Ammon's horn (tissue), 1 donor: ENCODE data around the gene UNC13A.
A peak's percentile ranks its signal among the peaks of the same experiment; 100 is the strongest.

ENCODE experiments used
- DNase-seq: peaks from one replicate; pipeline ENCODE4 v3.0.0-alpha.2; 2016; ENCODE audit warnings: low spot score

Gene UNC13A

GRCh38 chr19:17706750-17707181 lies 18.6 kb upstream of the UNC13A start:
- peak; percentile 73 for DNase-seq

GRCh38 chr19:17703824-17704463 lies 15.8 kb upstream of the UNC13A start:
- DNase-seq: peak; percentile 56

GRCh38 chr19:17695198-17695597 lies 7.0 kb upstream of the UNC13A start:
- DNase-seq: no peak

GRCh38 chr19:17692566-17692965 lies 4.4 kb upstream of the UNC13A start:
- DNase-seq: no peak

- DNase-seq: no peak
These were observed 870 bp upstream of the UNC13A start for GRCh38 chr19:17688853-17689595.

GRCh38 chr19:17687141-17687856 lies 855 bp downstream of the UNC13A start:
- DNase-seq: no peak

GRCh38 chr19:17686592-17687024 lies 1.5 kb downstream of the UNC13A start:
- DNase-seq: no peak

GRCh38 chr19:17686023-17686521 lies 2.1 kb downstream of the UNC13A start:
- DNase-seq: peak; percentile 21

GRCh38 chr19:17685451-17686022 lies 2.6 kb downstream of the UNC13A start:
- DNase-seq: no peak

GRCh38 chr19:17684256-17684655 lies 3.9 kb downstream of the UNC13A start:
- DNase-seq: no peak

- DNase-seq: no peak
These were observed 5.1 kb downstream of the UNC13A start for GRCh38 chr19:17683078-17683477.

GRCh38 chr19:17682273-17682672 lies 5.9 kb downstream of the UNC13A start:
- no peak for DNase-seq

- no peak for DNase-seq
These were observed 6.5 kb downstream of the UNC13A start for GRCh38 chr19:17681505-17682125.

- DNase-seq: peak; percentile 41
These were observed 7.9 kb downstream of the UNC13A start for GRCh38 chr19:17680230-17680722.

- no peak for DNase-seq
These were observed 8.5 kb downstream of the UNC13A start for GRCh38 chr19:17679526-17680229.

GRCh38 chr19:17678836-17679235 lies 9.3 kb downstream of the UNC13A start:
- DNase-seq: no peak

- no peak for DNase-seq
These were observed 11.2 kb downstream of the UNC13A start for GRCh38 chr19:17677002-17677401.

GRCh38 chr19:17676295-17676694 lies 11.9 kb downstream of the UNC13A start:
- DNase-seq: no peak

- DNase-seq: peak; percentile 16
These were observed 14.0 kb downstream of the UNC13A start for GRCh38 chr19:17673937-17674799.

GRCh38 chr19:17671906-17672305 lies 16.2 kb downstream of the UNC13A start:
- no peak for DNase-seq
